Liver (tissue), 9 donors: ENCODE results near the gene FARS2. TPM values are rescaled to one million over a fixed set of nuclear protein-coding genes. Genes with fewer than 3 reads are reported as not detected.

Experiments used
- DNase-seq: peaks from one replicate; pipeline ENCODE4 v3.0.0-alpha.2; 2017; ENCODE audit warnings: low spot score
- H3K27ac ChIP-seq, 2 donors: one replicate each; pipeline ENCODE4 v1.7.0; 2013; ENCODE audit warnings: inconsistent platforms in 2 of 2, low read length in 2 of 2, control low read depth in 1 of 2, low read depth in 1 of 2, mild to moderate bottlenecking in 1 of 2
- H3K27me3 ChIP-seq, 4 donors: one replicate each; pipeline versions ENCODE4 v1.6.1 to v1.7.0; 2013; ENCODE audit warnings: low read length in 3 of 4, inconsistent platforms in 1 of 4, mild to moderate bottlenecking in 1 of 4, moderate library complexity in 1 of 4; ENCODE audit not compliant: control insufficient read depth in 4 of 4, insufficient read depth in 4 of 4
- H3K36me3 ChIP-seq, 4 donors: one replicate each; pipeline versions ENCODE4 v1.6.1 to v1.7.0; 2013; ENCODE audit warnings: low read length in 3 of 4, mild to moderate bottlenecking in 3 of 4, low read depth in 1 of 4, moderate library complexity in 1 of 4; ENCODE audit not compliant: control insufficient read depth in 4 of 4, insufficient read depth in 3 of 4
- H3K4me1 ChIP-seq, 4 donors: one replicate each; pipeline versions ENCODE4 v1.6.1 to v1.7.0; 2013; ENCODE audit warnings: low read length in 3 of 4, mild to moderate bottlenecking in 3 of 4, moderate library complexity in 1 of 4; ENCODE audit not compliant: control insufficient read depth in 4 of 4, insufficient read depth in 4 of 4
- H3K4me3 ChIP-seq, 3 donors: one replicate each; pipeline versions ENCODE4 v1.6.1 to v1.7.0; 2013; ENCODE audit warnings: low read length in 3 of 3, control low read depth in 1 of 3, low read depth in 1 of 3, mild to moderate bottlenecking in 1 of 3
- H3K9ac ChIP-seq, 2 donors: one replicate each; pipeline ENCODE4 v1.7.0; 2013; ENCODE audit warnings: low read length in 2 of 2, mild to moderate bottlenecking in 2 of 2, moderate library complexity in 2 of 2, control low read depth in 1 of 2, low read depth in 1 of 2
- H3K9me3 ChIP-seq, 4 donors: one replicate each; pipeline versions ENCODE4 v1.6.1 to v1.7.0; 2013; ENCODE audit warnings: low read length in 3 of 4; ENCODE audit not compliant: control insufficient read depth in 4 of 4
- ATF3 ChIP-seq: IDR thresholded peaks from 2 replicates; pipeline ENCODE4 v1.6.1; 2016; ENCODE audit warnings: antibody characterized with exemption
- CTCF ChIP-seq: fragments of 150-350 bp; IDR thresholded peaks from 2 replicates; pipeline ENCODE4 v1.5.1; 2017; ENCODE audit warnings: improper control_type of control experiment, low read depth, low read length; ENCODE audit not compliant: missing input control
- EGR1 ChIP-seq, 2 donors: IDR thresholded peaks; 2 replicates each; pipeline ENCODE4 v1.6.1; 2016 to 2018; ENCODE audit warnings: antibody characterized with exemption in 2 of 2, low read depth in 2 of 2
- FOXA1 ChIP-seq: IDR thresholded peaks from 2 replicates; pipeline ENCODE4 v1.6.1; 2016; ENCODE audit warnings: antibody characterized with exemption
- FOXA2 ChIP-seq: IDR thresholded peaks from 2 replicates; pipeline ENCODE4 v1.6.1; 2016; ENCODE audit warnings: antibody characterized with exemption
- GABPA ChIP-seq, 2 donors: IDR thresholded peaks in 1 of 2; conservative IDR thresholded peaks in 1 of 2; 2 replicates each; pipeline ENCODE4 v1.6.1; 2016; ENCODE audit warnings: antibody characterized with exemption in 2 of 2, mild to moderate bottlenecking in 1 of 2, moderate library complexity in 1 of 2
- HNF4G ChIP-seq: IDR thresholded peaks from 2 replicates; pipeline ENCODE4 v1.6.1; 2016; ENCODE audit warnings: antibody characterized with exemption
- JUND ChIP-seq, 2 donors: IDR thresholded peaks; 2 replicates each; pipeline ENCODE4 v1.6.1; 2016; ENCODE audit warnings: antibody characterized with exemption in 2 of 2
- MAX ChIP-seq: IDR thresholded peaks from 2 replicates; pipeline ENCODE4 v1.6.1; 2016; ENCODE audit warnings: antibody characterized with exemption
- RAD21 ChIP-seq, 2 donors: IDR thresholded peaks; 2 replicates each; pipeline ENCODE4 v1.6.1; 2016; ENCODE audit warnings: antibody characterized with exemption in 2 of 2, mild to moderate bottlenecking in 2 of 2
- REST ChIP-seq: IDR thresholded peaks from 2 replicates; pipeline ENCODE4 v1.6.1; 2016; ENCODE audit warnings: antibody characterized with exemption, mild to moderate bottlenecking
- SP1 ChIP-seq: IDR thresholded peaks from 2 replicates; pipeline ENCODE4 v1.6.1; 2018; ENCODE audit warnings: antibody characterized with exemption, mild to moderate bottlenecking
- TAF1 ChIP-seq: conservative IDR thresholded peaks from 2 replicates; pipeline ENCODE4 v1.6.1; 2016; ENCODE audit warnings: antibody characterized with exemption, mild to moderate bottlenecking
- YY1 ChIP-seq: IDR thresholded peaks from 2 replicates; pipeline ENCODE4 v1.6.1; 2016; ENCODE audit warnings: antibody characterized with exemption, mild to moderate bottlenecking
- ZBTB33 ChIP-seq: IDR thresholded peaks from 2 replicates; pipeline ENCODE4 v1.6.1; 2016; ENCODE audit warnings: antibody characterized with exemption
- WGBS: extraction: QIAGEN DNeasy Blood & Tissue Kit; methylation state at CpG from one replicate; pipeline ENCODE4 v1.1.7; 2013; 5-methylcytosine and 5-hydroxymethylcytosine counted together
- polyA plus RNA-seq, 2 donors: library from polyadenylated mRNA; stranded (reverse) in 1 of 2; unstranded in 1 of 2; fragments of 200-250 nt in 1 of 2; fragments of >200 nt in 1 of 2; fragmentation: Nextera tagmentation in 1 of 2; extraction: Ambion mirVana in 1 of 2; gene quantifications; one replicate each; pipeline versions ENCODE4 v1.2.1 to v1.2.3, GENCODE V29; 2013 to 2015
- total RNA-seq, 2 donors: library from RNA; depleted of rRNA; stranded (reverse); fragments of >200 nt; gene quantifications; one replicate each; pipeline ENCODE4 v1.2.3, GENCODE V29; 2014
- donor health status: healthy.
- donor health status: healthy.
- donor health status: healthy.
- donor health status: healthy.
- donor health status: healthy.

Gene FARS2
- total and polyA plus RNA-seq, 4 donors = 7.8 to 25.9 (median 11.2) TPM

GRCh38 chr6:5659467-5659866 lies 398.2 kb downstream of the FARS2 start:
- no peak overlapping the region for H3K9ac ChIP-seq
- no peaks in the 10 kb centered on the region for H3K4me1 ChIP-seq
- no peaks in the 10 kb centered on the region for H3K9me3 ChIP-seq
- no peak for TF ChIP-seq YY1
- no peak for TF ChIP-seq MAX
- TF ChIP-seq JUND (IDR thresholded peaks at IDR 0.05) = no peak
- no peak for TF ChIP-seq ATF3
- no peak for TF ChIP-seq GABPA (IDR thresholded peaks at IDR 0.05 in 1 of 2, conservative IDR thresholded peaks at IDR 0.05 in 1 of 2)
- TF ChIP-seq TAF1 = no peak
- TF ChIP-seq HNF4G = no peak
- DNase-seq = no peak
- no peak overlapping the region for H3K4me3 ChIP-seq
- H3K27me3 ChIP-seq = no peaks in the 10 kb centered on the region
- no peak overlapping the region for H3K27ac ChIP-seq
- H3K36me3 ChIP-seq = no peaks in the 10 kb centered on the region

- H3K9ac ChIP-seq = no peak overlapping the region
- H3K27me3 ChIP-seq = no peaks in the 10 kb centered on the region
- no peaks in the 10 kb centered on the region for H3K9me3 ChIP-seq
- 82% methylated on average over 5 of the region's 5 CpGs for WGBS
- no peak overlapping the region for H3K4me3 ChIP-seq
- TF ChIP-seq REST = no peak
- no peak for TF ChIP-seq ZBTB33
- TF ChIP-seq CTCF = no peak
- no peak for TF ChIP-seq RAD21 (IDR thresholded peaks at IDR 0.05)
- no peak for TF ChIP-seq FOXA2
- TF ChIP-seq FOXA1 = no peak
- no peak for TF ChIP-seq EGR1 (IDR thresholded peaks at IDR 0.05; ENCODE audit: low read depth in 2 of 2)
- no peak for TF ChIP-seq SP1
- no peak overlapping the region for H3K27ac ChIP-seq
- H3K36me3 ChIP-seq = no peaks in the 10 kb centered on the region
- no peak for DNase-seq
- no peaks in the 10 kb centered on the region for H3K4me1 ChIP-seq
Observed at GRCh38 chr6:5660772-5661171, 399.5 kb downstream of the FARS2 start.
